HEK293 (cell line): ENCODE results near the gene LFNG.

ENCODE experiments used
- CTCF ChIA-PET: fragments of 350-600 bp; formaldehyde crosslinking; extraction: SDS; loops from one replicate; lab custom pipeline; 2021; ENCODE audit warnings: antibody characterized with exemption; lab: Yijun Ruan, JAX
- POLR2A ChIA-PET: fragments of 300-600 bp; formaldehyde crosslinking; extraction: SDS; loops from one replicate; lab custom pipeline; 2020; ENCODE audit warnings: antibody characterized with exemption, inconsistent platforms; lab: Yijun Ruan, JAX
- H3K27ac ChIP-seq: fragments of 200-500 bp; sonication (Bioruptor generic); 2 replicates; pipeline ENCODE4 v1.5.1; 2014; ENCODE audit warnings: low read depth, low read length, control low read depth, inconsistent platforms; ENCODE audit errors: extremely low read depth
- H3K36me3 ChIP-seq, 2 experiments: fragments of 200-500 bp in 1 of 2; sonication (Bioruptor generic) in 1 of 2; 1 replicate in 1 of 2; 2 replicates in 1 of 2; pipeline ENCODE4 v1.5.1; 2014 to 2017; ENCODE audit warnings: inconsistent platforms in 2 of 2, low read length in 2 of 2; ENCODE audit not compliant: control insufficient read depth in 2 of 2, insufficient read depth in 1 of 2
- H3K4me1 ChIP-seq: fragments of 200-500 bp; sonication (Bioruptor generic); 2 replicates; pipeline ENCODE4 v1.5.1; 2014; ENCODE audit warnings: mild to moderate bottlenecking, low read length, inconsistent platforms; ENCODE audit not compliant: control insufficient read depth, insufficient read depth
- H3K4me3 ChIP-seq: 2 replicates; pipeline ENCODE4 v1.5.1; 2011; ENCODE audit warnings: low read depth, mild to moderate bottlenecking, control low read depth, low read length, moderate library complexity
- H3K9me3 ChIP-seq: fragments of 200-500 bp; sonication (Bioruptor generic); 2 replicates; pipeline ENCODE4 v1.5.1; 2014; ENCODE audit warnings: low read depth, low read length, inconsistent platforms; ENCODE audit not compliant: control insufficient read depth, insufficient read depth
- EGR2 ChIP-seq: fragments of 450-650 bp; formaldehyde crosslinking; IDR thresholded peaks from 2 replicates; pipeline ENCODE4 v1.5.1; 2016; ENCODE audit warnings: low read depth, missing biosample characterization, missing genetic modification characterization
- KLF7 ChIP-seq: fragments of 450-650 bp; formaldehyde crosslinking; IDR thresholded peaks from 2 replicates; pipeline ENCODE4 v1.5.1; 2016; ENCODE audit warnings: missing biosample characterization, missing genetic modification characterization, borderline replicate concordance
- OVOL3 ChIP-seq: fragments of 450-650 bp; formaldehyde crosslinking; IDR thresholded peaks from 2 replicates; pipeline ENCODE4 v1.5.1; 2016; ENCODE audit warnings: missing biosample characterization, missing genetic modification characterization
- SALL2 ChIP-seq: fragments of 450-650 bp; formaldehyde crosslinking; IDR thresholded peaks from 2 replicates; pipeline ENCODE4 v1.5.0; 2017; ENCODE audit warnings: missing biosample characterization, mild to moderate bottlenecking, missing genetic modification characterization, borderline replicate concordance
- WT1 ChIP-seq: fragments of 450-650 bp; formaldehyde crosslinking; IDR thresholded peaks from 2 replicates; pipeline ENCODE4 v1.5.1; 2016; ENCODE audit warnings: missing biosample characterization, missing genetic modification characterization
- ZBTB6 ChIP-seq: fragments of 450-650 bp; formaldehyde crosslinking; IDR thresholded peaks from 2 replicates; pipeline ENCODE4 v1.5.1; 2017; ENCODE audit warnings: missing biosample characterization, missing genetic modification characterization
- ZFHX2 ChIP-seq: fragments of 450-650 bp; formaldehyde crosslinking; conservative IDR thresholded peaks from 2 replicates; pipeline ENCODE4 v1.5.1; 2016; ENCODE audit warnings: missing biosample characterization, missing genetic modification characterization
- ZFP3 ChIP-seq: fragments of 450-650 bp; formaldehyde crosslinking; IDR thresholded peaks from 2 replicates; pipeline ENCODE4 v1.5.1; 2016; ENCODE audit warnings: low read depth, missing biosample characterization, missing genetic modification characterization
- ZNF114 ChIP-seq: fragments of 450-650 bp; formaldehyde crosslinking; IDR thresholded peaks from 2 replicates; pipeline ENCODE4 v1.5.0; 2017; ENCODE audit warnings: missing biosample characterization, missing genetic modification characterization
- ZNF121 ChIP-seq: fragments of 450-650 bp; formaldehyde crosslinking; IDR thresholded peaks from 2 replicates; pipeline ENCODE4 v1.5.1; 2016; ENCODE audit warnings: missing biosample characterization, missing genetic modification characterization
- ZNF16 ChIP-seq: fragments of 450-650 bp; formaldehyde crosslinking; IDR thresholded peaks from 2 replicates; pipeline ENCODE4 v1.5.1; 2016; ENCODE audit warnings: low read depth, missing biosample characterization, missing genetic modification characterization
- ZNF341 ChIP-seq: fragments of 450-650 bp; formaldehyde crosslinking; IDR thresholded peaks from 2 replicates; pipeline ENCODE4; 2016; ENCODE audit warnings: low read depth, missing biosample characterization, missing genetic modification characterization
- ZNF416 ChIP-seq: fragments of 450-650 bp; formaldehyde crosslinking; IDR thresholded peaks from 2 replicates; pipeline ENCODE4 v1.5.1; 2016; ENCODE audit warnings: missing biosample characterization, missing genetic modification characterization
- ZNF561 ChIP-seq: fragments of 450-650 bp; IDR thresholded peaks from 2 replicates; pipeline ENCODE4 v1.5.1; 2018; ENCODE audit warnings: missing biosample characterization, missing genetic modification characterization, borderline replicate concordance
- ZNF610 ChIP-seq: fragments of 450-650 bp; formaldehyde crosslinking; IDR thresholded peaks from 2 replicates; pipeline ENCODE4 v1.5.1; 2016; ENCODE audit warnings: missing biosample characterization, missing genetic modification characterization, borderline replicate concordance
- ZNF623 ChIP-seq: fragments of 450-650 bp; formaldehyde crosslinking; IDR thresholded peaks from 2 replicates; pipeline ENCODE4 v1.5.1; 2016; ENCODE audit warnings: missing biosample characterization, missing genetic modification characterization
- ZNF626 ChIP-seq: fragments of 450-650 bp; sonication (Bioruptor Pico); formaldehyde crosslinking; IDR thresholded peaks from 2 replicates; pipeline ENCODE4 v1.5.1; 2018; ENCODE audit warnings: missing biosample characterization, missing genetic modification characterization, inconsistent platforms
- ZNF768 ChIP-seq: fragments of 450-650 bp; formaldehyde crosslinking; IDR thresholded peaks from 2 replicates; pipeline ENCODE4 v1.5.1; 2018; ENCODE audit warnings: missing biosample characterization, mild to moderate bottlenecking, missing genetic modification characterization
- ZSCAN16 ChIP-seq: fragments of 450-650 bp; formaldehyde crosslinking; IDR thresholded peaks from 2 replicates; pipeline ENCODE4 v1.5.1; 2016; ENCODE audit warnings: missing biosample characterization, missing genetic modification characterization
- ZSCAN5A ChIP-seq: fragments of 450-650 bp; formaldehyde crosslinking; IDR thresholded peaks from 2 replicates; pipeline ENCODE4 v1.5.1; 2016; ENCODE audit warnings: missing biosample characterization, missing genetic modification characterization
- TF ChIP-seq, protein P1 (sequence below): fragments of 450-650 bp; formaldehyde crosslinking; IDR thresholded peaks from 2 replicates; pipeline ENCODE4 v1.5.1; 2016; ENCODE audit warnings: missing biosample characterization, missing genetic modification characterization
- TF ChIP-seq, protein P2 (sequence below): fragments of 450-650 bp; formaldehyde crosslinking; optimal IDR thresholded peaks from 2 replicates; pipeline ENCODE3; 2016; ENCODE audit warnings: missing biosample characterization, mild to moderate bottlenecking, missing genetic modification characterization

Gene LFNG

DNA sequence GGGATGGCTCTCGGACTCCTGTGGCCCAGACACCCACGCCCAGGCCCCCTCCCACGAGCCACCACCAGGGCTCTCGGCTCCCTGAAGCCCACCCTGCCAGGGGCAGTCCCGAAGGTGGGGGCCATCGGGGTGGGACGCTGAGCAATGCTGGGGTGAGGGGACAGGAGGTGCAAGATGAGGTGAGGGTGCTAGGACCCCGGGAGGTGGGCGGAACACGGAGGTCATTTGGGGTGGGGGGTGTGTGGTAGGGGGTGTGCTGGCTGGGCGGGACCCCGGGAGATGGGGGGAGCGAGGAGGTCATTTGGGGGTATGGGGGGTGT lies 17.0 kb upstream of the LFNG start:
- CTCF ChIA-PET, result interaction anchor here (0.6 to 0.7 kb wide), 2 partner anchors 19 to 109 kb away, joined by 3 to 4 read pairs; no protein-coding TSS in a partner anchor
- Histone ChIP-seq H3K36me3 (no peaks in the 10 kb centered on the region), H3K4me1 (no peaks in the 10 kb centered on the region)

GRCh38 chr7:2503056-2503941 lies 16.3 kb upstream of the LFNG start:
- no peaks in the 10 kb centered on the region for H3K36me3 ChIP-seq
- CTCF ChIA-PET, result no interaction called here
- POLR2A ChIA-PET, result no interaction called here
- TF ChIP-seq OVOL3 (no peak), ZNF610 (tag by site-specific recombination) (no peak), ZNF626 (tag by site-specific recombination) (no peak), ZFHX2 (tag by site-specific recombination) (peak; percentile 89), EGR2 (tag by site-specific recombination) (peak; percentile 61), ZNF341 (tag by site-specific recombination) (peak; percentile 29; the same call in 1 of the 2 replicates)
- TF ChIP-seq, all 188 proteins: peak for 3
- no peaks in the 10 kb centered on the region for H3K9me3 ChIP-seq
- no peak overlapping the region for H3K4me3 ChIP-seq
- no peaks in the 10 kb centered on the region for H3K4me1 ChIP-seq
- no peak overlapping the region for H3K27ac ChIP-seq

More for the DNA sequence above, 17.0 kb upstream of the LFNG start:
- POLR2A ChIA-PET, result no interaction called here
- no peak overlapping the region for H3K4me3 ChIP-seq
- no peak for TF ChIP-seq ZNF768 (tag by site-specific recombination)
- no peak for TF ChIP-seq ZSCAN16 (tag by site-specific recombination)
- TF ChIP-seq ZFHX2 (tag by site-specific recombination), result 0 out of 2 replicates have a peak, but pooled peaks have one; percentile 10
- H3K9me3 ChIP-seq, result no peaks in the 10 kb centered on the region
- no peak overlapping the region for H3K27ac ChIP-seq

GRCh38 chr7:2504128-2504888 lies 15.3 kb upstream of the LFNG start:
- no peaks in the 10 kb centered on the region for H3K9me3 ChIP-seq
- no peak overlapping the region for H3K4me3 ChIP-seq
- CTCF ChIA-PET, result no interaction called here
- no peaks in the 10 kb centered on the region for H3K36me3 ChIP-seq
- H3K4me1 ChIP-seq, result no peaks in the 10 kb centered on the region; the same call in 1 of the 2 replicates
- TF ChIP-seq ZFP3 (tag by site-specific recombination), result no peak
- no peak for TF ChIP-seq ZBTB6 (tag by site-specific recombination)
- no peak for TF ChIP-seq ZSCAN5A (tag by site-specific recombination)
- no peak for TF ChIP-seq WT1 (tag by site-specific recombination)
- no peak for TF ChIP-seq ZNF114 (tag by site-specific recombination)
- no peak for TF ChIP-seq ZNF121 (tag by site-specific recombination)
- no peak for TF ChIP-seq ZNF416 (tag by site-specific recombination)
- TF ChIP-seq ZNF623 (tag by site-specific recombination), result no peak
- TF ChIP-seq ZNF561 (tag by site-specific recombination), result no peak
- TF ChIP-seq, protein P1, sequence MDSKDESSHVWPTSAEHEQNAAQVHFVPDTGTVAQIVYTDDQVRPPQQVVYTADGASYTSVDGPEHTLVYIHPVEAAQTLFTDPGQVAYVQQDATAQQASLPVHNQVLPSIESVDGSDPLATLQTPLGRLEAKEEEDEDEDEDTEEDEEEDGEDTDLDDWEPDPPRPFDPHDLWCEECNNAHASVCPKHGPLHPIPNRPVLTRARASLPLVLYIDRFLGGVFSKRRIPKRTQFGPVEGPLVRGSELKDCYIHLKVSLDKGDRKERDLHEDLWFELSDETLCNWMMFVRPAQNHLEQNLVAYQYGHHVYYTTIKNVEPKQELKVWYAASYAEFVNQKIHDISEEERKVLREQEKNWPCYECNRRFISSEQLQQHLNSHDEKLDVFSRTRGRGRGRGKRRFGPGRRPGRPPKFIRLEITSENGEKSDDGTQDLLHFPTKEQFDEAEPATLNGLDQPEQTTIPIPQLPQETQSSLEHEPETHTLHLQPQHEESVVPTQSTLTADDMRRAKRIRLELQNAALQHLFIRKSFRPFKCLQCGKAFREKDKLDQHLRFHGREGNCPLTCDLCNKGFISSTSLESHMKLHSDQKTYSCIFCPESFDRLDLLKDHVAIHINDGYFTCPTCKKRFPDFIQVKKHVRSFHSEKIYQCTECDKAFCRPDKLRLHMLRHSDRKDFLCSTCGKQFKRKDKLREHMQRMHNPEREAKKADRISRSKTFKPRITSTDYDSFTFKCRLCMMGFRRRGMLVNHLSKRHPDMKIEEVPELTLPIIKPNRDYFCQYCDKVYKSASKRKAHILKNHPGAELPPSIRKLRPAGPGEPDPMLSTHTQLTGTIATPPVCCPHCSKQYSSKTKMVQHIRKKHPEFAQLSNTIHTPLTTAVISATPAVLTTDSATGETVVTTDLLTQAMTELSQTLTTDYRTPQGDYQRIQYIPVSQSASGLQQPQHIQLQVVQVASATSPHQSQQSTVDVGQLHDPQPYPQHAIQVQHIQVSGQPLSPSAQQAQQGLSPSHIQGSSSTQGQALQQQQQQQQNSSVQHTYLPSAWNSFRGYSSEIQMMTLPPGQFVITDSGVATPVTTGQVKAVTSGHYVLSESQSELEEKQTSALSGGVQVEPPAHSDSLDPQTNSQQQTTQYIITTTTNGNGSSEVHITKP (tag by site-specific recombination), result no peak
- TF ChIP-seq, protein P2, sequence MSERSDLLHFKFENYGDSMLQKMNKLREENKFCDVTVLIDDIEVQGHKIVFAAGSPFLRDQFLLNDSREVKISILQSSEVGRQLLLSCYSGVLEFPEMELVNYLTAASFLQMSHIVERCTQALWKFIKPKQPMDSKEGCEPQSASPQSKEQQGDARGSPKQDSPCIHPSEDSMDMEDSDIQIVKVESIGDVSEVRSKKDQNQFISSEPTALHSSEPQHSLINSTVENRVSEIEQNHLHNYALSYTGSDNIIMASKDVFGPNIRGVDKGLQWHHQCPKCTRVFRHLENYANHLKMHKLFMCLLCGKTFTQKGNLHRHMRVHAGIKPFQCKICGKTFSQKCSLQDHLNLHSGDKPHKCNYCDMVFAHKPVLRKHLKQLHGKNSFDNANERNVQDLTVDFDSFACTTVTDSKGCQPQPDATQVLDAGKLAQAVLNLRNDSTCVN, result no peak
- no peak for TF ChIP-seq SALL2
- no peak for TF ChIP-seq KLF7 (tag by site-specific recombination)
- no peak for TF ChIP-seq EGR2 (tag by site-specific recombination)
- TF ChIP-seq ZNF16 (tag by site-specific recombination), result no peak
- TF ChIP-seq, all 188 proteins: peak for 0
- no peak overlapping the region for H3K27ac ChIP-seq
- POLR2A ChIA-PET, result no interaction called here
